SJSA1 (cell line): ENCODE results near the gene ATXN7L1. TPM values are rescaled to one million over a fixed set of nuclear protein-coding genes. Genes with fewer than 3 reads are reported as not detected.

Experiments
- DNase-seq, 2 experiments: peaks; one replicate each; pipeline ENCODE4 v3.0.0-alpha.2; 2015 to 2020; ENCODE audit warnings: low spot score in 2 of 2, low read depth in 1 of 2
- H3K27ac ChIP-seq: fragments of 250-450 bp; sonication (Bioruptor Pico); 2 replicates; pipeline ENCODE4 v1.5.1; 2020; ENCODE audit warnings: mild to moderate bottlenecking, moderate library complexity
- H3K27me3 ChIP-seq: fragments of 250-450 bp; sonication (Bioruptor Pico); replicated peaks from 2 replicates; pipeline ENCODE4 v1.5.1; 2020; ENCODE audit warnings: mild to moderate bottlenecking, moderate library complexity
- H3K36me3 ChIP-seq: fragments of 250-450 bp; sonication (Bioruptor Pico); 2 replicates; pipeline ENCODE4 v1.5.1; 2020; ENCODE audit warnings: mild to moderate bottlenecking
- H3K4me1 ChIP-seq: fragments of 250-450 bp; sonication (Bioruptor Pico); replicated peaks from 2 replicates; pipeline ENCODE4 v1.6.1; 2021; ENCODE audit warnings: mild to moderate bottlenecking
- H3K4me3 ChIP-seq: fragments of 250-450 bp; sonication (Bioruptor Pico); 2 replicates; pipeline ENCODE4 v1.5.1; 2020; ENCODE audit warnings: mild to moderate bottlenecking
- H3K9me3 ChIP-seq: fragments of 250-450 bp; sonication (Bioruptor Pico); replicated peaks from 2 replicates; pipeline ENCODE4 v1.5.1; 2020; ENCODE audit warnings: mild to moderate bottlenecking
- total RNA-seq: library from RNA; depleted of rRNA; stranded (reverse); fragments of >200 nt; shearing (Covaris generic); gene quantifications from 2 replicates; pipeline ENCODE4 v1.2.3, GENCODE V29; 2014

Gene ATXN7L1
- total RNA-seq, 1 experiment from 2014 or later: 2.7 TPM

DNA sequence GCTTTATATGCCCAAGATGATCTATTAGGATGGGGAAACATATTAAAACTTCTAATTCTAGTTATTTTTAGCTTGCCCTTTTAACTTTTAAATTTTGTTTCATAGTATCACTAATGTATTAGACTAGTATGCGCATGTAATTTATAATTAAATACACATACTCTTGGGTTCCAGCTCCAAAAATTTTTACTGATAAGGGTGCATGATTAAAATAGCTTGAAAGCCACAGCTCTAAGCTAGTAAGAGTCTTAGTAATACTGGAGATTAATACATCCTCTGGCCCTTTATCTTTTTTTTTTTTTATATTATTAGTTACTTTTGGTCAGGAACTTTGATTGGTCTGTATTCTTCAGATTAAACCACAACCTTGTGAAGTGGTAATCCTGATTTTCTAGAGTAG, 53.6 kb downstream of the ATXN7L1 start:
- no peak for DNase-seq
- Histone ChIP-seq H3K36me3 (no peaks in the 10 kb centered on the region), H3K27ac (no peak overlapping the region), H3K27me3 (no peaks in the 10 kb centered on the region), H3K9me3 (no peaks in the 10 kb centered on the region), H3K4me1 (peaks cover 16% of the 10 kb centered on the region), H3K4me3 (no peak overlapping the region)

DNA sequence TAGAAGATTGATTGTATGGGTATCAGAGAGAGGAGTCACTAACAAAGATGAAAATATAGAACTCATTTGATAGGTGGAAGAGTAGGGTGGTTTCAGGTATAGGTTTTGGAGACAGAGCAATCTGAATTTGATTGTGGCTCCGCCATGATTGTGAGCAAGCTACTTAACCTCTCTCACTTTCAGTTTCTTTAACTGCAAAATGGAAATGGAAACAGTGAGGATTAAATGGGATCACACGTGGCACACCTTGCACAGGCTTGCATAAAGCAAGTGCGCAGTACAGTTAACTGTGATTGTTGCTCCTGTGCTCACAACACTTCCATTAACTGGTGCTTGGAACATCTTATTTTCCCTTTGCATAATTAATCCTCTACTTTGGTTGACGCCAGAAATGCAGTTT, 54.9 kb downstream of the ATXN7L1 start:
- Histone ChIP-seq H3K27me3 (no peaks in the 10 kb centered on the region), H3K4me1 (peaks cover 16% of the 10 kb centered on the region), H3K9me3 (no peaks in the 10 kb centered on the region), H3K36me3 (no peaks in the 10 kb centered on the region), H3K4me3 (no peak overlapping the region), H3K27ac (no peak overlapping the region)
- DNase-seq: no peak

DNA sequence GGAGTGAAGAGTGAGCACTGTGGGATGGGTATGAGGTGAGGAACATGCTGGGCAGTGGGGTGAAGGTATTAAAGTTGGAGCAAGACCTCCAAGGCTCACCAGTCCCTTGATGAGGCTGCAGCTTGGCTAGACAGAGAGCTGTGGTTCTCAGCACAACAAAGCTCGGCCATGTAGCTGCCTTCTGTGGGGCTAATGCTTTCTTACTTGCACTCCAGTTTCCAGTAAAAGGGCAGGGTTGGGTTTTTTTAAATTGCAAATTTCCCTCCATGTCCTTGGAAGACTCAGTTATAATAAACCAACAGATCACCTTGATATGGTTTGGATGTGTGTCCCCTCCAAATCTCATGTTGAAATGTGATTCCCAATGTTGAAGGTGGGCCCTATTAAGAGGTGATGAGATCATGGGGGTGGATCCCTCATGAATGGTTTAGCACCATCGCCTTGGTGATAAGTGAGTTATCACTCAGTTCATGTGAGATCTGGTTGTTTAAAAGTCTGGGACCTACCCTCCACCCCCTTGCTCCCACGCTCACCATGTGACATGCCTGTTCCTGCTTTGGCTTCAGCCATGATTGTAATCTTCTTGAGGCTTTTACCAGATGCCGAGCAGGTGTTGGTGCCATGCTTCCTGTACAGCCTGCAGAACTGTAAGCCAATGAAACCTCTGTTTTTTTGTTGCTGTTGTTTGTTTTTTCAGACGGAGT, 55.9 kb downstream of the ATXN7L1 start:
- H3K27ac ChIP-seq: no peak overlapping the region
- peaks cover 9% of the 10 kb centered on the region for H3K4me1 ChIP-seq
- no peaks in the 10 kb centered on the region for H3K27me3 ChIP-seq
- H3K36me3 ChIP-seq: no peaks in the 10 kb centered on the region
- DNase-seq: no peak
- no peaks in the 10 kb centered on the region for H3K9me3 ChIP-seq
- no peak overlapping the region for H3K4me3 ChIP-seq

DNA sequence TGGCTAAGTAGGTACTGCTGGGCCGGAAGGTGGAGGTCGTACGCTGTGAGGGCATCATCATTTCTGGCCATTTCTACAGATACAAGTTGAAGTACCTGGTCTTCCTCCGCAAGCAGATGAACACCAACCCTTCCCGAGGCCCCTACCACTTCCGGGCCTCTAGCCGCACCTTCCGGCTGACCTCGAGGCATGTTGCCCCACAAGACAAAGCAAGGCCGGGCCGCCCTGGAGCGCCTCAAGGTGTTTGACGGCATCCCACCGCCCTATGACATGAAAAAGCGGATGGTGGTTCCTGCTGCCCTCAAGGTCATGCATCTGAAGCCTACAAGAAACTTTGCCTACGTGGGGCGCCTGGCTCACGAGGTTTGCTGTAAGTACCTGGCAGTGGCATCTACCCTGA, 56.8 kb downstream of the ATXN7L1 start:
- DNase-seq: no peak
- H3K27me3 ChIP-seq: no peaks in the 10 kb centered on the region
- H3K4me3 ChIP-seq: no peak overlapping the region
- no peaks in the 10 kb centered on the region for H3K9me3 ChIP-seq
- H3K36me3 ChIP-seq: no peaks in the 10 kb centered on the region
- no peak overlapping the region for H3K27ac ChIP-seq
- H3K4me1 ChIP-seq: peaks cover 9% of the 10 kb centered on the region

DNA sequence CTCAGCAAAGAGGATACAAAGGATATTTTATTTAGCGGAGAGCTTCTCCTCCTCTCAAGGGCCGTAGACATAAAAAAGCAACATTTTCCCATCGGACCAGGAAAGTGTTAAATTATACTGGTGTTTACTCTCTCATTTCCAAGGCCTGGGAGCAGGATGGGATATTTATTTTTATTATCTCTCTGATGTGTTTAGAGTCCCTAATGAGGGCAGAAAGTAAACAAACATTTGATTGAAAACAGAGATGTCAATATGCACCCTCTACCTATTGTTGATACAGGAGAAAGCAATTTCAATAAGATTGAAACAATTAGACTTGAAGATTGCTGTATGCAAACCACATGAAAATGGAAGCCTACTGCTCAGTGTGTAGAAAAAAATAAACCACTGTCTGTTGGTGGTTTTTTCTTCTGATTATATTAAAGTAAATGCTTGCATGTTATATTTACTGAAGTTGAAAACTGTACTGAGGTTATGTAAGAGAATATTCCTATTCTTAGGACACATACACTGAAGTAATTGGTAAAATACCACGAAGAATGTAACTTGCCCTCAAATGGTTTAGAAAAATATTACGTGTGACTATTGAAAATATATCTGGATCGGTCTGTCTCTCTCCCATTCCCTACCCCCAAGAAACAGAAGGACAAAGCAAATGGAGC, 59.3 kb downstream of the ATXN7L1 start:
- H3K4me1 ChIP-seq: peaks cover 15% of the 10 kb centered on the region
- no peaks in the 10 kb centered on the region for H3K9me3 ChIP-seq
- H3K4me3 ChIP-seq: no peak overlapping the region
- no peaks in the 10 kb centered on the region for H3K27me3 ChIP-seq
- H3K27ac ChIP-seq: no peak overlapping the region
- H3K36me3 ChIP-seq: no peaks in the 10 kb centered on the region
- DNase-seq: no peak

DNA sequence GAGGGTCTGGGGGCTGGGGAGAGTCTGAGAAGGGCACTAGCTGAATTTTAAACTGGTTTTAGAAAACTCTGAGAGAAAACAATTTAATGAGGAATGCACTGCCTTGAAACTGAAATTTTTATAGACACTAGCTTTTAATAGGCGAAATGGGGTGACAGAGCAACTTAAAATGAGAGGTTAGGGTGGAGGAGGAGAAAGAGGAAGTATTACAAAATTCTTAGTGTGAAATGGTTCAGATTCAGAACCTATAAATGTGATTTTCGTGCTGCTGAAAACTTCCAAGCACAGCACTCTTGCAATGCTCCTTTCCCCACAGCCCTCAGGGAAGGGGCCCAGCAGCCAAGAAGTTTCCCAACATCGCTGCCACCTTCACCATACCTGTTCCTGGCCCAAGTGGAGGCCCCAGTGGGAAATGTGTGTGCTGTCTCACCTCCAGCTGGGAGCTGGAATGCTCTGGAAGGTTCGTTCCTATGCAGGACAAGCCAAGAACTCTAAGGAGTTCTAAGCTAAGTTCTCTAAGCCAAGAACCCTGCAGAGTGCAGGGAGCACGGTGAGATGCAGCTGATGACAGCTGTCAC, 60.0 kb downstream of the ATXN7L1 start:
- Histone ChIP-seq H3K4me3 (no peak overlapping the region), H3K4me1 (peaks cover 15% of the 10 kb centered on the region)

DNA sequence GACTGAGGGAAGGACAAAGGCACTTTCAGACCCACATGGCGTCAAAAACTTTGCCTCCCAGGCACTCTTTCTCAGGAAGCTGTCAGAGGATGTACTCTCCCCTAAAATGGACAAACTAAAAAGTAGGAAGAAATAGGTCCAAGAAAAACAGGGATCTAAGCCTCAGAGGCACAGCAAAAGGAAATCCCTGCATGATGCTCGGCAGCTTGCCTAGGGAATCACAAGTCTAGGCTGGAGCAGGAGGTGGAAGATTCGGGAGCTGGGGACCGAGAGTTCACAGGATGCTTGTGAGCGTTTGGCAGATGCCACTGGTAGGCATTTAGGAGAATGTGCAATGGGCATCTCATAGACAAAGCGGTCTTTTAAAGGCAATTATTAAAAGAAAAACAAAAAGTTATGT, 60.8 kb downstream of the ATXN7L1 start:
- Histone ChIP-seq H3K27ac (no peak overlapping the region), H3K4me1 (peaks cover 15% of the 10 kb centered on the region), H3K36me3 (no peaks in the 10 kb centered on the region), H3K9me3 (no peaks in the 10 kb centered on the region), H3K4me3 (no peak overlapping the region), H3K27me3 (no peaks in the 10 kb centered on the region)
- DNase-seq: no peak

More for the DNA sequence above, 60.0 kb downstream of the ATXN7L1 start:
- no peak for DNase-seq
- H3K36me3 ChIP-seq: no peaks in the 10 kb centered on the region
- H3K27ac ChIP-seq: no peak overlapping the region
- H3K9me3 ChIP-seq: no peaks in the 10 kb centered on the region
- no peaks in the 10 kb centered on the region for H3K27me3 ChIP-seq

DNA sequence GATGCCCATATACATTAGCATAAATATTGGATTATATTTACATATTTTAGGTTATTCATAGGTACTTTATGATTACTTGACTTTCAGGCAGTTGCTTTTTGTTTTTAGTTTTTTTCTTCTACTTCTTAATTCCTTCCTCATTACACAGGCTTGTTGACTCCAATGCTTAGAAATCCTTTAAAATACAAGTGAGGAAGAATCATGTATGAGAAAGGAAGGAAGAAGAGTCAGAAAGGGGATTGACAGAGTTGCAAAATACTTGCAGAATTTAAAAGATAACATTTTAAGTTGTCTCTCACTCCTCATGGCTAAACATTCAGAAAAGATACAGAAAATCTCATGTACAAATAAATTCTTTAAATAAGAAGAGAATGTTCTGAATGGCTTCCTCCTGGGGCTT, 61.9 kb downstream of the ATXN7L1 start:
- no peak for DNase-seq
- no peaks in the 10 kb centered on the region for H3K36me3 ChIP-seq
- no peaks in the 10 kb centered on the region for H3K9me3 ChIP-seq
- H3K4me3 ChIP-seq: no peak overlapping the region
- peaks cover 18% of the 10 kb centered on the region for H3K4me1 ChIP-seq
- no peak overlapping the region for H3K27ac ChIP-seq
- no peaks in the 10 kb centered on the region for H3K27me3 ChIP-seq

DNA sequence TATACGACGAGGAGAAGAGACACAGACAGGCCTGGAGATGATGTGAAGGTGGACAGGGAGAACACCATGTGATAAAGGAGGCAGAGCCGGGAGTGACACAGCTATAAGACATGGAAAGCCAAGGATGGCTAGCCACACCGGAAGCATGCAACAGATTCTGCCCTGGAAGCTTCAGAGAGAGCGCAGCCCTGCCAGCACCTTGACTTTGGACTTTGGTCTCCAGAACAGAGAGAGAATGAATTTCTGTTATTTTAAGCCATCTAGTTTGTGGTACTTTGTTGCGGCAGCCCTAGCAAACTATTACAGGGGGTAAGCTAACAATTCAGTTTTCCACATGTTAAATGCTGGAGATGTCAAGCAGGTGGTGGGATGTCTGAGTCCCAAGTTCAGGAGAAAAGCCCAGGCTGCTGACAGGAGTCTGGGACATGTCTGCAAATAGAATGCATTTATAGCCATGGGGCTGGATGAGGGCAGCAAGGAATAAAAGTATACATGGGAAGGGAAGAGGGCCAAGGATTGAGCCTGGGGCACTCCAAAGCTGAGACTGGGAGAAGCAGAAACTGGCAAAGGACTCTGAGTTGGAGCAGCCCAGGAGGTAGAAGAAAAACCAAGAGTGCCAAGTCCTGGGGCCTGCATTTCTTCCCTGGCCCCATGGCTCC, 65.1 kb downstream of the ATXN7L1 start:
- Histone ChIP-seq H3K4me3 (no peak overlapping the region), H3K36me3 (no peaks in the 10 kb centered on the region), H3K27ac (no peak overlapping the region), H3K27me3 (no peaks in the 10 kb centered on the region), H3K9me3 (no peaks in the 10 kb centered on the region), H3K4me1 (peaks cover 26% of the 10 kb centered on the region)
- no peak for DNase-seq

DNA sequence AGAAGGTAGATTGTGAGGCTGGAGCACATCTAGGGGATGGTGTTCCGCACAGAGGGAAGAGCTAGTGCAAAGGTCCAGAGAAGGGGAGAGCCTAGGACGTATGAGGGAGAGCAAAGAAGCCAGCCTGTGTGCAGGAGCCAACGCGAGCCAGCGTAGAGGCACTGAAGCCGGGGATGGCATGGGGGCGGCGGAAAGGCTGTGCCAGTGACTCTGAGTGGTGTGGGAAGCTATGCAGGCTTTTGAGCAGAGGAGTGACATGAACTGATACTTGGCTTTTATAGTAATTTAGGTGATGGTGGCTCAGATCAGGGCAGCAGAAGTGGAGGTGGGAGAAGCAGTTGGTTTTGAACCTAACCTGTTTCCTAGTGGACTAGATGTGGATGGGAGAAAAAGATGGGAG, 65.8 kb downstream of the ATXN7L1 start:
- H3K36me3 ChIP-seq: no peaks in the 10 kb centered on the region
- no peak overlapping the region for H3K27ac ChIP-seq
- DNase-seq: no peak
- no peaks in the 10 kb centered on the region for H3K9me3 ChIP-seq
- peaks cover 28% of the 10 kb centered on the region for H3K4me1 ChIP-seq
- H3K27me3 ChIP-seq: no peaks in the 10 kb centered on the region
- H3K4me3 ChIP-seq: no peak overlapping the region

DNA sequence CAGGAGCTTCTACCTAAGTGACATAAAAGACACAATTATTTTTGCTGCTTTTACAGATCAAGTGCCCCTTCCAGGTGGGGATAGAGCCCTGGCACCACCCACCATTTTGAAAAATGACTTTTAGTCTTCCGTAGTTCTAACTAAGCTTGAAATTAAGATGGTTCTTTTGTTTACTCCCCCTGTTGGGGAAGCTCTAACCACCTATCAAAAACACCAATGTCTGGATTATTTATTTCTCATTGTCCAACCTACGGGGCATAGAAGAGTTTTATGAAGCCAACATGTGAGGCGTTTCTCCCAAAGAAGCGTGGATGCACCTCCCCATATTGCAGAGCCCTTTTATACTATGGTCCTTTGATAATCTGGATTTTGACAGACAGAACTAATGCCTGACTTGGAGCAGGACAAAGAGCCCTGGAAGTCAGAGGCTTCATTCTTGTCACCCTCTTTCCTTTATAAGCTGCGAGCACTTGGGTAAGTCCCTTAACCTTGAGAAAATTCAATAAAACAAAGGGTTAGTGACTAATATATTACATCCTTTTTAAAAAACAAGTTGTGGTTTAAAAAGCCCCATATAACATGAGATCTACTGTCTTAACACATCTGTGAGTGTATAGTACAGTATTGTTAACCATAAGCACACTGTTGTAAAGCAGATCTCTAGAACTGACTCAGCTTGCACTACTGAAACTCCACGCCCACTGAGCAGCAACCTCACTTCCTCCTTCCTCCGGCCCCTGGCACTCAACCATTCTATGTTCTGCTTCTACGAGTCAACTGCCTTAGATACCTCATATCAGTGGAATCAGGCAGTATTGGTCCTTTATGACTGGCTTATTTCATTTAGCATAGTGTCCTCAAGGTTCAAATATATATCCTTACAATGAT, 67.5 kb downstream of the ATXN7L1 start:
- Histone ChIP-seq H3K4me3 (no peak overlapping the region), H3K4me1 (peaks cover 28% of the 10 kb centered on the region), H3K27me3 (no peaks in the 10 kb centered on the region), H3K9me3 (no peaks in the 10 kb centered on the region), H3K36me3 (no peaks in the 10 kb centered on the region), H3K27ac (peak overlapping the region; percentile 36)
- DNase-seq: peak; percentile 33 to 60

DNA sequence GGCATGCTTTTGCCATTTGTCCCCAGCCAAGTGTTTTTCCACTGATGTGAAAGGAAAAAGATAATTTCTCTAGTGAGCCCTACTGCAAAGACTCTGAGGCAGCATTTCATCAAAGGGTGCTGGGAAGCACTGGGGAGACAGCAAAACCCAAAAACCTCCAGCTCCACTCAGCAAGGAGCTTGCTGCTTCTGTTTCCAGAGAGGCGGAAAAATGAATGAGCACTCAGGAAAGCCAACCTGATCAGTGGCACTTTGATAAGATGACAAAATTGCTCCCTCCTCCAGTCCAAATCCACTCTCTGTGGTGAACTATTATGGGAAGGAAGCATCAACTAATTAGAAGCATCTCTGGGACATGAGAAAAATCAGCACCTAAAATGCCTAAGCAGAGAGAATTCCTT, 68.2 kb downstream of the ATXN7L1 start:
- no peaks in the 10 kb centered on the region for H3K36me3 ChIP-seq
- peaks cover 28% of the 10 kb centered on the region for H3K4me1 ChIP-seq
- H3K27me3 ChIP-seq: no peaks in the 10 kb centered on the region

DNA sequence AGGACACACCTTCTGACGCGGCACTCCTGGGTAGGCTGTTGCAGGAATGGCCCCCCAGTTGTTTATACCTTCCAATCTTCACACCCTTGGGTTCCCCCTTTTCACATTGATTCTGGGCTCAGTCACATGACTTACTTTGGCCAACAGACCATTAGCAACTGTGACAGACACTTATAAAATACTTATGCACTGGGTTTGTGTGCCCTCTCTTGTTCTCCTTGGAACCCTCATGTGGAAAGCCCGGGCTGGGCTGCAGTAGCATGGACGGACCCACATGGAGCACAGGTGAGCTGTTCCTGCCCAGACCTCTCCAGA, 69.0 kb downstream of the ATXN7L1 start:
- Histone ChIP-seq H3K27me3 (no peaks in the 10 kb centered on the region), H3K36me3 (no peaks in the 10 kb centered on the region), H3K27ac (no peak overlapping the region), H3K4me1 (peaks cover 24% of the 10 kb centered on the region), H3K9me3 (no peaks in the 10 kb centered on the region), H3K4me3 (no peak overlapping the region)
- DNase-seq: no peak

More for the DNA sequence above, 68.2 kb downstream of the ATXN7L1 start:
- DNase-seq: no peak
- Histone ChIP-seq H3K27ac (no peak overlapping the region), H3K9me3 (no peaks in the 10 kb centered on the region), H3K4me3 (no peak overlapping the region)
